GM19372 (cell line): ENCODE data around the gene ZNF784.
"Not testable (repeated sequence)": the region's sequence is repeated elsewhere in the genome, so short reads cannot be mapped to it uniquely, and the experiment has no call there.

Experiments
- ATAC-seq: cut with Tn5 transposase; IDR thresholded peaks from one replicate; pipeline ENCODE4 v1.9.1; 2021; ENCODE audit warnings: mild to moderate bottlenecking, low read depth, moderate library complexity; ENCODE audit not compliant: unreplicated experiment

The ZNF784 gene

DNA sequence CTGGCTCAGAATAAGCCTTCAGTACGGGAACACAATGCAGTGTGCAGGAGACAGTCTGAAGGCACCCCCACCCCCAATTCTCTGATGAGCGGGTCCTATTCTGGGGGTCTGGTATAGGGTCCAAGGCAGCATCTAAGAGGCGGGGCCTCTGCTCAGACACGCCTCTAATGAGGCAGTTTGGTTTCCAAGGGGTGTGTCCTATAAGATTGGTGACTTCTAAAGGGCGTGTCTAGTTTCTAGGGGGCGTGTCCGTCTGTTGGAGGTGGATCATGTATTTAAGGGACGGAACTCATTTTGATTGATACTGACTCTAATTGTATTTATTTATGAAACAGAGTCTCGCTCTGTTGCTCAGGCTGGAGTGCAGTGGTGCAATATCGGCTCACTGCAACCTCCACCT is 33.7 kb downstream of the ZNF784 start:
- no peak for ATAC-seq

DNA sequence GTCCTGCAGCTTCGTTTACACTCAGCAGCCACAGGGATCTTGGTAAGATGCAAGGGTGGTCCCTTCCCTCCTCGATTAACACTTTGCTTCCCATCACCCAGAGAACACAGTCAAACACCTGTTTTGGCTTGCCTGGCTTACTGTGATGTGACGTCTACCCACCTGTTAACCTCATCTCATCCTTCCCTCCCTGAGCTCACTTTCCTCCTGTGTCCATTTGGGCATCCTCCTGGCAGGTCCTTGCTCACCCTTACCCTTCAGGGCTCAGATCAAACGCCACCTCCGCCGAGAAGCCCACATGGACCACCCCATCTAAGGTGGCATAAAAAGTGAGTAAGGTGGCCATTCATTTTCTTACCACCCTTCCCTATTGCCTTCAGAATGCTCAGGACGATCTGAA is 34.3 kb downstream of the ZNF784 start:
- no peak for ATAC-seq

DNA sequence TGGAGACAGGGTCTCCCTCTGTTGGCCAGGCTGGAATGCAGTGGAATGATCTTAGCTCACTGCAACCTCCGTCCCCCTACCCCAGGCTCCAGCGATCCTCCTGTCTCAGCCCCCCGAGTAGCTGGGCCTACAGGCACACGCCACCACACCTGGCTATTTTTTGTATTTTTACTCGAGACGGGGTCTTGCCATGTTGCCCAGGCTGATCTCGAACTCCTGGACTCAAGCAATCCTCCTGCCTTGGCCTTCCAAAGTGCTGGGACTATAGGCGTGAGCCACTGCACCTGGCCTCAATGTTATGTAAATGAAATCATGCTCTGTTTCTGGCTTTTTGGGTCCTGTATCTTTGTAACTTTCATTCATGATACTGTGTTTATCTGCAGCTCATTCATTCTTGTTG is 35.6 kb downstream of the ZNF784 start:
- ATAC-seq = no peak

DNA sequence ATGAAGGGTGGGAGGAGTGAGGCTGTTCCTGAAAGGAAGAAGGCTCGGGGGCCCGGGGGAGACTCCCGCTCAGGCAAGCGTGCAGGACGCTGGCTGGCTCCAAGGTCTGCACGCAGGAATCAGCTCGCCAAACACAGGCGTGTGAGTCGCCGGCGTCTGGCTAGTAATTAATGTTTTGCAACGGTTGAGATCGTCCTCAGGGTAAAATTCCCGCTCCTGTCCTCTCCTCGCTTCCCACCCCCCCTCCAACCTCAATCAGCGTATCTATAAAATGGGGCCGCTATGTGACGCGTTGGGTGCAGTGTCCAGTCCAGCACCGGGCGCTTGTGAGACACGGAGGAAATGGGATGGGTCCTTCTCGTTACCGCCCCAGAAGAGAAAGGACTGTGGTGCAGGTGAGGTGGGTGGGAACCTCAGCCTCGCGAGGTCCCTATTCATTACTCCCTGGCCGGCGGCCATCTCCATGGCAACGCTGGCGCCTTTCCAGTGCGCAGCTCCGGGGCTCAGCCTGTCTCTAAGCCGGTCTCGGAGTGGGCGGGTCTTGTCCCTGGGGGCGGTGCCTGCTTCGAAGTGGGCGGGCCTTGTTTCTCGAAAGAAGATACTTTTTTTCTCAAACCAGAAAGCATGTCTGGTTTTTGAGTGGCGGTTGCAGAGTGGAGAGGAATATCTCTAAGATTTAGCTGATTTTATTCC is 37.2 kb downstream of the ZNF784 start:
- ATAC-seq = peak; percentile 96

DNA sequence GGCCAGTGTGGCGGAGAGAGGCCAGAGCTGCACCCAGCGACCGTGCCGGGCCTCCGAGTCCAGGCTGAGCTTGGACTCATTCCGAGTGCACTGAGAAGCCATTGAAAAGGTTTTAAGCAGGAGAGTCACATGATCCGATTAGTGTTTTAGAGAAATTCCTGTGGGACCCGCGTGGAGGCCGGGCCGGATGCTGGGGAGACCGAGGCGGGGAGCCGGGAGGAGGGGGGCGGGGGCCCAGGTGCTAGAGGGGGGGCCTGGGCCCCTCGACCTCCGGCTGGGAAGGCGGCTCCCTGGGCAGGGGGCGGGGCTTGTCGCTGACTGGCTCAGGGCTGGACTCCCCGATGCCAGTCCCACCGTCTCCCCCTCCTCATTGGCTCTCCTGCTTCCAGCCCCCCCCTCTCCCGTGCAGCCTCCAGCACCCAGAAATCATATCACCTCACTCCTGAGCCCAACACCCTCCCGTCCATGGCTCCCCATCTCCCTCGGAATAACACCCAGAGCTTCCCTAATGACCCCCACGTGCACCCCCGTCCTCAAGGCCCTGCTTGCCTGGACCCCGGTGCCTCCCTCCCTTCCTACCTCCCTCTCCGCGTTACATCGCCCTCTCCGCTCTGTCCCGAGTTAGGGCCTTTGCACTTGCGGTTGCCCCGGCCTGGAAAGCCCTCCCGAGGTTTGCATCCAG is 38.6 kb downstream of the ZNF784 start:
- ATAC-seq = no peak

DNA sequence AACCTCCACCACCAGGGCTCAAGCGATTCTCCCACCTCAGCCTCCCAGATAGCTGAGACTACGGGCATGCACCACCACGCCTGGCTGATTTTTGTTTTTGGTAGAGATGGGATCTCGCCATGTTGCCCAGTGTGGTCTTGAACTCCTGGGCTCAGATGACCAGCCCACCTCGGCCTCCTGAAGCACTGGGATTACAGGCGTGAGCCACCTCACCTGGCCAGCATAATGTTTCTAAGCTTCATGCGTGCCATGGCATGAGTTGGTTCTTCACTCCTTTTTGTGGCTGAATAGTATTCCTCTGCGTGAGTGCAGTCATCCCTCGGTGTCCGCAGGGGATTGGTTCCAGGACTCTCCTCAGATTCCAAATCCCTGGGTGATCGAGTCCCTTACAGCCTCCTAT is 39.5 kb downstream of the ZNF784 start:
- no peak for ATAC-seq

DNA sequence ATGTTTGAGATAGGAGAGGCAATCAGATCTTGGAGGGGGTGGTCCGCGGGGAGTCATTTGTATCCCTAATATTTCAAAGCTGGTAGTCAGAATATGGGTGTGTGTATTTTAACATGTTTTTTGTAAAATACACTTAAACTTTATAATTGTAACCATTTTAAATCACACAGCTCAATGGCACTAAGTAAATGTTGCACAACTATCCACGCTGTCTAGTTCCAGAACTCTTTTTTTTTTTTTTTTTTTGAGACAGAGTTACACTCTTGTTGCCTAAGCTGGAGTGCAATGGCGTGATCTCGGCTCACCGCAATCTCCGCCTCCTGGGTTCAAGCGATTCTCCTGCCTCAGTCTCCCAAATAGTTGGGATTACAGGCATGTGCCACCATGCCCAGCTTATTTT is 40.5 kb downstream of the ZNF784 start:
- not testable (repeated sequence) for ATAC-seq

DNA sequence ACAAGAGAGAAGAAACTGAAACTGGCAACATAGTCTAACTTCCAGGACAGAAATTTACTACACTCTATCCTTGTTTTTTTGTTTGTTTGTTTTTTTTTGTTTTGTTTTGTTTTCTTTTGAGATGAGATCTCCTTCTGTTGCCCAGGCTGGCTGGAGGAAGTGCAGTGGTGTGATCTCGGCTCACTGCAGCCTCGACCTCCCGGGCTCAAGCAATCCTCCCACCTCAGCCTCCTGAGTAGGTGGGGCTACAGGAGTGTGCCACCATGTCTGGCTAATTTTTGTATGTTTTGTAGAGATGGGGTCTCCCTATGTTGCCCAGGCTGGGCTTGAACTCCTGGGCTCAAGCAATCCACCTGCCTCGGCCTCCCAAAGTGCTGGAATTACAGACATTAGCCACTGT is 42.1 kb downstream of the ZNF784 start:
- not testable (repeated sequence) for ATAC-seq

DNA sequence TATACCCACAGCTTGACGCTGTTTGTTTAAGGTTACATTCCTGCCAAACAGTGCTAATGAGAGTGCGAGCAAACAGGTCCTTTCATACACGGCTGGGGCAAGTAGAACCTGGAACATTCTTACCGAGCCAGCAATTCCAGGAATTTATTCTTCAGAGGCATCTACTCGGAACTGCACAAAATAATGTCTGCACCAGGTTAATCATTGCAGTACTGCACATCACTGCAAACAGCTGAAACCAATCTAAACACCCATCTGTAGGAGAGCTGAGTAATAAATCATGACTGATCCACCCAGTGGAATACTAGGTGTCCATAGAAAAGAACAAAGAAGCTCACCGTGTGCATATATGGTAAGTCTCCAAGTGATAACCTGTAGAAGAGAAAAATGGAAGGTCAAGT is 42.5 kb downstream of the ZNF784 start:
- ATAC-seq = no peak

DNA sequence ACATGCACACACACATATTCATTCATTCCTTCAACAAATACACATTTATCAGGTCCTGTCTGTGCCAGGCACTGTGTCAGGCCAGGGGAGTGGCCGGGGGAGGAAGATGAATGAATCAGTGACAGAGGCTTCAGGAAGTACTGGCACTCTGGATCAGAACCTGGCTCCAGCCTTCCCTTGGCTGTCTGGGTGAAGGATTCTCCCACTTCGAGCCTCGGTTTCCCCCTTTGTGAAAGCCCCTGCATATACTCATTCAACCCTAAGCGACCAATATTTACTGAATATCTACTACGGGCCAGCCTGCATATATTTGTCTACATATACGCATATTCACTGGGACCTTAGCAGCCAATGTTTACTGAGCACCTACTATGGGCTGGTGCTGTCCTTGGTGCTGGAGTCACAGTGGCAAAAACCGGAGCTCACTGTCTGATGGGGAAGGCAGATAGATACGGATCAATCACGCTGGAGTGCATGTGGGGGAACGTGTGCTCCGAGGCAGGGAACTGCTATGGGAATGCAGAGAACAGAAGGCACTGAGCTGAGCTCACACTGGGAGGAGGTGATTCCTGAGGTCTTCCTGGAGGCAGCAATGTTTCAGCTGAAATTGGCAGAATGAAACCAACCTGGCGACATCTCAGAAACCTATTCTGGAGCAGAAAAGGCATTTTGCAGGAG is 43.1 kb downstream of the ZNF784 start:
- no peak for ATAC-seq

DNA sequence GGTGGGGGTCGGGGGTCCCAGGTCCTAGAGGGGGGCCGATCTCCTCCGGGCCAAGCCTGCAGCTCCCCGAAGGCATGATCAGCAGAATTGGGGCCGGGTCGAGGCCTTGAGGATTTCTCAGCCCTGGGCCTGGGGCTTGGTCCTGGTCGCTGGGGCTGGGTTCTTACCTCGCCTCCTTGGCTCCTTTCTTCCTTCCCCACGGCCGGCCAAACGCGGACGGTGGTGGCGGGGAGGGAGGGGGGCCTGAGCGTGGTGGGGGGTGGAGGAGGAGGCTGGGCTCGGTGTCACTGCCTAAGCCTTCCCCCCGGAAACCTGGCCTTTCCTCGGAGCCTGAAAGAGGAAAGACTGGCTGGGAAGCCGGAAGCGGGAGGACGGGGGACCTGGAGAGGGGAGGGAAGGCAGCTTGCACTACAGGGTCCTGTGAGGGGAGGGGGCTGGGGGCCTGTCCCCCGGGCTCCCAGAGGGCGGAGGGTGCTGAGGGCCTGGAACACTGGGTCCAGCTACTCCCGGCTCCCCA is 43.7 kb downstream of the ZNF784 start, which contains the start of gene ZNF579:
ZNF579 (minus strand) TSS at position 221 of the 517 bp plus-strand sequence. CDS start 1,209 bp downstream, outside the sequence.
- no peak for ATAC-seq

DNA sequence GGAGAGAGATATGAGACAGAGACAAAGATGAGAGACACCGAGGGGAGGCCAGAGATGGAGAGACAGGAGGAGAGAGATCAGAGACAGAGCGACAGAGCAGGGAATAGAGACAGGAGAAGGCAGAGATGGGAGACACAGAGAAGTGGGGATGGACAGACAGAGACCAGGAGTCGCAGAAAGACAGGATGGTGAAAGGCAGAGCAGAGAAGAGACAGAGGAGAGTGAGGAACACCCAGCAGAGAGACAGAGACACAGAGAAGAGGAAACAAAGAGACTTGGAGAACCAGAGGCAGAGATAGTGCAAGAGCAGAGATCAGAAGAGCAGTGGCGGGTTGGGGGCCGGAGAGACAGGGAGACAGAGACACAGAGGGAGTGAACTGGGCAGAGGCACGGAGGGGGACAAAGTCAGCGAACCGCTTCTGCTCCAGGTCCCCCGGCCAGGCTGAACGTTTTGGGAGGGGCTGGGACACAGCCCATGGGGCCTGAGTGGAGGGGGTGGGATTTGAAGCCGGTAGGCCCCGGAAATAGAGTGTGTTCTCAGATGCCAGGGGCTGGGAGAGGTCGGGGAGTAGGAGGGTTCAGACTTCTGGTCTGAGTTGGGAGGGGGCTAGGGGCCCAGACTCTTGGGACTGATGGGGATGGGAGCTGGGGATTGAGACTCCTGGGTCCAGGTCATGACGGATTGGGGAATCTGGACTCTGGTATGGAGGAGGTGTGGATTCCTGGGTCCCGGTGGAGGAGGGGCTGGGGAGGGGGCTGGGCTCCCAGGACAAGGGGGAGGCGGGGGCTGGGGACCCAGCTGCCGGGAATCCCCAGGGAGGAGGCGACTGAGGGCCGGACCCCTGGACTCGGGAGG is 44.4 kb downstream of the ZNF784 start:
- ATAC-seq = no peak

DNA sequence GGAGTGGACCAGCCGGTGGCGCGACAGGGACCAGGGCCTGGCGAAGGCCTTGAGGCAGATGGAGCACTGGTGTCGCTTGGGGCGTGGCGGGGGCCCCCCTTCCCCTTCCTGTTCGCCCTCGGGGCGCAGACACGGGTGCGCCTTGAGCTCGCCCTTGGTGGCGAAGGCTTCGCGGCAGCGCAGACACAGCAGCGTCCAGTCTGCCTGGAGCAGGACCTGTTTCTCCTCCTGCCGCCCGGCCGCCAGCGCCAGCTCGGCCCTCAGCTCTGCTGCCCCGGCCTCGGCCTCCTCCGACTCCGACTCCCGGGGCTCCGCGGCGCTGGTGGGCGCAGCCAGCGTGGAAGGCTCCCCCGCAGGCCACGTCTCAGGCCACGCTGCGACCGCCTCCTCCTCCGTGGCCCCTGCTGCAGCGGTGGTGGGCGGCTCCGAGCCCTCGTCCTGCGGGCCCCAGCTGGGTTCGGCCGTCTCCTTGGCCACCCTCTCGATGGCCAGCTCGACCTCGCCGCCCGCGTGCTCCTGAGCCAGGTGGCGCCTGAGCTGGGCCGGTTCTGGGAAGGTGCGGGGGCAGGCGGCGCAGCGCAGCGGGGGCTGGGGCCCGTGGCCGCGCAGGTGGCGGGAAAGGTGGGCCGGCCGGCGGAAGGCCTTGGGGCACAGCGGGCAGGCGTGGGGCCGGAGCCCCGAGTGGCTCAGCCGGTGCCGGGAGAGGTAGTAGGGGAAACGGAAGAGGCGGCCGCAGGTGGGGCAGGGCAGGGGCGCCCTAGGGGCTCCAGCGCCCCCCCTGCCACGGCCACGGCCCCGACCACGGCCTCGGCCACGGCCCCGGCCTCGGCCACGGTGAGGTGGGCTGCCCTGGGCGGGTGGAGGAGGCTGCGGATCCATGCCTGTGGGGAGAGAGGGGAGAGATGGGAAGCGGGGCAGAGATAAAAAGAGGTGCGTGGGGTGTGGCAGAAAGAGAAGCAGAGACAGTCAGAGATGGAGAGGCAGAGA is 45.3 kb downstream of the ZNF784 start:
- no peak for ATAC-seq

DNA sequence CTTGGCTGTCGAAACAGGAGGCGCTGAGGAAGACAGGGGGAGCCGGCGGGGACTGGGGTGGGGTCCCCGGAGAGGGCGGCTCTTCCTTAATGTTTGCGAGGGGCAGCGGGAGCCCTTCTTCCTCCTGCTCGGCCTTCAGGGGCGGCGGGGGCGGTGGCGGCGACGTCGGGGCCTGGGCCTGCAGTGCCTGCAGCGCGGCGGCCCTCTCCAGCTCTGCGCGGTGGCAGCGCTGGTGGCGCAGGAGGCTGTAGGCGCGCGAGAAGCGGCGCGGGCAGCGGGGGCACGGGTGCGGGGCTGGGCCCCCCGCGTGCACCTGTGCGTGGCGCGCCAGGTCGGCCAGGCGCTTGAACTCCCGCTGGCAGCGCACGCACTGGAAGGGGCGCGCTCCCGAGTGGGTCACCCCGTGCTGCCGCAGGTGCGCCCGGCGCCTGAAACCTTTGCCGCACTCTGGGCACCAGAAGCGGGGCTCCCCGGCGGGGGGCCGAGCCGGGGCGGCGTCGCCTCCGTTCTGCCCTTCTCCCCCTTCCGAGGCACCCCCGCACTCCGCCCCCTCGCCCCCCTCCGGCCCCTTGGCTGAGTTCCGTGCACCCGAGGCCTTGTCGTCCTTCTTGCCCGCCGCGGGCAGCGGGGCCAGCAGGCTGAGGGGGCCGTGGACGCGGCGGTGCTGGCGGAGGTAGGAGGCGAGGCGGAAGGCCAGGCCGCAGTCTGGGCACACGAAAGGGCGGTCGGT is 46.2 kb downstream of the ZNF784 start:
- no peak for ATAC-seq

DNA sequence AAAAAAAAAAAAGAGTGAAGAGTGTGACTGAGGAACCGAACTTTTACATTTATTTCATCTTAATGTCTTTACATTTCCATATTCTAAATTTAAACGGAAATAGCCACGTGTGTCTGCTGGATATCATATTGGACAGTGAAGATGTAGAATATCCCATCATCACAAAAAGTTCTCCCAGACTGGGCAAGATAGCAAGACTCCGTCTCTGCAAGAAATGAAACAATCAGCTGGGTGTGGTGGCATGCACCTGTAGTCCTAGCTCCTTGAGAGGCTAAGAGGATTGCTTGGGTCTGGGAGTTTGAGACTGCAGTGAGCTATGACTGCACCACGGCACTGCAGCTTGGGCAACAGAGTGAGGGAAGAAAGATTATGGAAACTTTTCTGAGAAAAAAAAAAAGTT is 47.6 kb downstream of the ZNF784 start:
- no peak for ATAC-seq

DNA sequence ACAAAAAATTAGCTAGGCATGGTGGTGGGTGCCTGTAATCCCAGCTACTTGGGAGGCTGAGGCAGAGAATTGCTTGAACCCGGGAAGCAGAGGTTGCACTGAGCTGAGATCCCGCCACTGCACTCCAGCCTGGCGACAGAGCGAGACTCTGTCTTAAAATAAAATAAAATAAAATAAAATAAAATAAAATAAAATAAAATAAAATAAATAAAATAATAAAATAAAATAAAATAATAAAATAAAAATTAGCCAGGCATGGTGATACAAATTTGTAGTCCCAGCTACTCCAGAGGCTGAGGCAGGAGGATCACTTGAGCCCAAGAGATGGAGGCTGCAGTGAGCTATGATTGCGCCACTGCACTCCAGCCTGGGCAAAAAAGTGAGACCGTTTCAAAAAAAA is 50.4 kb downstream of the ZNF784 start:
- ATAC-seq = not testable (repeated sequence)
